ENCODE data around the gene DLEC1. TPM values are rescaled to one million over a fixed set of nuclear protein-coding genes. Genes with fewer than 3 reads are reported as not detected.

DLEC1 gene
- total and polyA plus RNA-seq, 2 donors (not counting 1 experiment from before 2014, with no cell fraction given) = under 0.01 to 0.02 TPM

GRCh38 chr3:38119821-38120692 lies 81.0 kb downstream of the DLEC1 start:
- Histone ChIP-seq H3K79me2 (ENCODE audit: control insufficient read depth, insufficient read depth, low read length) (no peaks in the 10 kb centered on the region), H3K27ac (ENCODE audit: insufficient read depth, low read length) (no peak overlapping the region), H4K20me1 (ENCODE audit: control insufficient read depth, extremely low read depth, insufficient read depth, low read length) (no peaks in the 10 kb centered on the region), H3K4me3 (replicated peaks in 1 of 4; ENCODE audit: control extremely low read depth in 1 of 4, insufficient read depth in 1 of 4, low read depth in 3 of 4, low read length in 4 of 4) (no peak overlapping the region), H3K4me1 (ENCODE audit: control insufficient read depth, extremely low read depth, insufficient read depth, low read length) (no peaks in the 10 kb centered on the region), H3K4me2 (ENCODE audit: extremely low read depth, insufficient read depth, low read length) (no peak overlapping the region), H2AFZ (ENCODE audit: low read length) (no peak overlapping the region), H3K36me3 (ENCODE audit: control insufficient read depth, insufficient read depth, low read length) (peaks cover 6% of the 10 kb centered on the region), H3K9ac (ENCODE audit: insufficient read depth, low read length) (no peak overlapping the region), H3K27me3 (ENCODE audit: control insufficient read depth, insufficient read depth, low read length) (no peaks in the 10 kb centered on the region), H3K9me3 (ENCODE audit: control insufficient read depth, insufficient read depth, low read depth, low read length) (no peaks in the 10 kb centered on the region)
- no peak for TF ChIP-seq CTCF (conservative IDR thresholded peaks at IDR 0.05 in 1 of 2, IDR thresholded peaks at IDR 0.05 in 1 of 2; ENCODE audit: low read depth in 1 of 2, low read length in 2 of 2)
- no peak for TF ChIP-seq EZH2 (IDR thresholded peaks at IDR 0.05; ENCODE audit: low read length, missing control alignments)
- DNase-seq (ENCODE audit: low read depth in 2 of 2) = no peak

- H2AFZ ChIP-seq (ENCODE audit: low read length) = no peak overlapping the region
- H3K36me3 ChIP-seq (ENCODE audit: control insufficient read depth, insufficient read depth, low read length) = peaks cover 11% of the 10 kb centered on the region
- DNase-seq (ENCODE audit: low read depth in 2 of 2) = no peak
- no peaks in the 10 kb centered on the region for H4K20me1 ChIP-seq (ENCODE audit: control insufficient read depth, extremely low read depth, insufficient read depth, low read length)
- no peak overlapping the region for H3K4me2 ChIP-seq (ENCODE audit: extremely low read depth, insufficient read depth, low read length)
- no peaks in the 10 kb centered on the region for H3K79me2 ChIP-seq (ENCODE audit: control insufficient read depth, insufficient read depth, low read length)
- no peak overlapping the region for H3K27ac ChIP-seq (ENCODE audit: insufficient read depth, low read length)
- H3K9me3 ChIP-seq (ENCODE audit: control insufficient read depth, insufficient read depth, low read depth, low read length) = no peaks in the 10 kb centered on the region
- no peaks in the 10 kb centered on the region for H3K27me3 ChIP-seq (ENCODE audit: control insufficient read depth, insufficient read depth, low read length)
- no peak for TF ChIP-seq CTCF (conservative IDR thresholded peaks at IDR 0.05 in 1 of 2, IDR thresholded peaks at IDR 0.05 in 1 of 2; ENCODE audit: low read depth in 1 of 2, low read length in 2 of 2)
- no peak for TF ChIP-seq EZH2 (IDR thresholded peaks at IDR 0.05; ENCODE audit: low read length, missing control alignments)
- H3K4me3 ChIP-seq (replicated peaks in 1 of 4; ENCODE audit: control extremely low read depth in 1 of 4, insufficient read depth in 1 of 4, low read depth in 3 of 4, low read length in 4 of 4) = no peak overlapping the region
- H3K4me1 ChIP-seq (ENCODE audit: control insufficient read depth, extremely low read depth, insufficient read depth, low read length) = no peaks in the 10 kb centered on the region
- H3K9ac ChIP-seq (ENCODE audit: insufficient read depth, low read length) = no peak overlapping the region
Observed at GRCh38 chr3:38120693-38121450, 81.9 kb downstream of the DLEC1 start.

- no peak overlapping the region for H3K4me3 ChIP-seq (replicated peaks in 1 of 4; ENCODE audit: control extremely low read depth in 1 of 4, insufficient read depth in 1 of 4, low read depth in 3 of 4, low read length in 4 of 4)
- H3K9ac ChIP-seq (ENCODE audit: insufficient read depth, low read length) = no peak overlapping the region
- no peaks in the 10 kb centered on the region for H3K27me3 ChIP-seq (ENCODE audit: control insufficient read depth, insufficient read depth, low read length)
- no peak for DNase-seq (ENCODE audit: low read depth in 2 of 2)
- no peaks in the 10 kb centered on the region for H3K79me2 ChIP-seq (ENCODE audit: control insufficient read depth, insufficient read depth, low read length)
- TF ChIP-seq EZH2 (IDR thresholded peaks at IDR 0.05; ENCODE audit: low read length, missing control alignments) = no peak
- TF ChIP-seq CTCF (conservative IDR thresholded peaks at IDR 0.05 in 1 of 2, IDR thresholded peaks at IDR 0.05 in 1 of 2; ENCODE audit: low read depth in 1 of 2, low read length in 2 of 2) = no peak
- no peaks in the 10 kb centered on the region for H4K20me1 ChIP-seq (ENCODE audit: control insufficient read depth, extremely low read depth, insufficient read depth, low read length)
- no peak overlapping the region for H3K27ac ChIP-seq (ENCODE audit: insufficient read depth, low read length)
- H3K9me3 ChIP-seq (ENCODE audit: control insufficient read depth, insufficient read depth, low read depth, low read length) = no peaks in the 10 kb centered on the region
- no peak overlapping the region for H2AFZ ChIP-seq (ENCODE audit: low read length)
- no peak overlapping the region for H3K4me2 ChIP-seq (ENCODE audit: extremely low read depth, insufficient read depth, low read length)
- peaks cover 13% of the 10 kb centered on the region for H3K36me3 ChIP-seq (ENCODE audit: control insufficient read depth, insufficient read depth, low read length)
- no peaks in the 10 kb centered on the region for H3K4me1 ChIP-seq (ENCODE audit: control insufficient read depth, extremely low read depth, insufficient read depth, low read length)
Observed at GRCh38 chr3:38121451-38121831, 82.4 kb downstream of the DLEC1 start.
